ENCODE results near the gene EIPR1. TPM values are rescaled to one million over a fixed set of nuclear protein-coding genes. Genes with fewer than 3 reads are reported as not detected.
"Not testable (repeated sequence)": the region's sequence is repeated elsewhere in the genome, so short reads cannot be mapped to it uniquely, and the experiment has no call there.

The EIPR1 gene
- total RNA-seq, 1 experiment from 2014 or later: 22.8 TPM

DNA sequence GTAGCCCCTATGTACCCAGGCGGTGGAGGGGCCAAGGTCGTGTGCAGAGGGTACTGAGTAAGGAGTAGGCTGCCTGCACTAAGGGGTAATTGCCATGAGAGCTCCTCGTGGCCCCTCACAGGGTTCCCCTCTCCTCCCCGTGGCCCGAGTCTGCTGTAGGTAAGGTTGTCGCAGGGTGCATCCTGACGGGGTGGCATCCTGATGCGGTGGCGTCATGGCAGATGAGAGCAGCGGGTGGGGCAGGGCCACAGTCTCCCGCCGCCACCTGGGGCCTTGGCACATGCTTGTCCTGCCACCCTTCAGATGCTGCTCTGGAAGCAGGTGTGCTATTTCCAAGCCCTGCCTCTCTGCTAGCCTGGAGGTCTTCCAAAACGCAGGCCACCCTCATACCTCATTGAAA lies 89.7 kb downstream of the EIPR1 start (continued):
- TF ChIP-seq, protein P1, sequence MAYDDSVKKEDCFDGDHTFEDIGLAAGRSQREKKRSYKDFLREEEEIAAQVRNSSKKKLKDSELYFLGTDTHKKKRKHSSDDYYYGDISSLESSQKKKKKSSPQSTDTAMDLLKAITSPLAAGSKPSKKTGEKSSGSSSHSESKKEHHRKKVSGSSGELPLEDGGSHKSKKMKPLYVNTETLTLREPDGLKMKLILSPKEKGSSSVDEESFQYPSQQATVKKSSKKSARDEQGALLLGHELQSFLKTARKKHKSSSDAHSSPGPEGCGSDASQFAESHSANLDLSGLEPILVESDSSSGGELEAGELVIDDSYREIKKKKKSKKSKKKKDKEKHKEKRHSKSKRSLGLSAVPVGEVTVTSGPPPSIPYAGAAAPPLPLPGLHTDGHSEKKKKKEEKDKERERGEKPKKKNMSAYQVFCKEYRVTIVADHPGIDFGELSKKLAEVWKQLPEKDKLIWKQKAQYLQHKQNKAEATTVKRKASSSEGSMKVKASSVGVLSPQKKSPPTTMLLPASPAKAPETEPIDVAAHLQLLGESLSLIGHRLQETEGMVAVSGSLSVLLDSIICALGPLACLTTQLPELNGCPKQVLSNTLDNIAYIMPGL (CRISPR knock-in tag; IDR thresholded peaks at IDR 0.05): no peak
- TF ChIP-seq CREB1 (CRISPR knock-in tag; IDR thresholded peaks at IDR 0.05): no peak

DNA sequence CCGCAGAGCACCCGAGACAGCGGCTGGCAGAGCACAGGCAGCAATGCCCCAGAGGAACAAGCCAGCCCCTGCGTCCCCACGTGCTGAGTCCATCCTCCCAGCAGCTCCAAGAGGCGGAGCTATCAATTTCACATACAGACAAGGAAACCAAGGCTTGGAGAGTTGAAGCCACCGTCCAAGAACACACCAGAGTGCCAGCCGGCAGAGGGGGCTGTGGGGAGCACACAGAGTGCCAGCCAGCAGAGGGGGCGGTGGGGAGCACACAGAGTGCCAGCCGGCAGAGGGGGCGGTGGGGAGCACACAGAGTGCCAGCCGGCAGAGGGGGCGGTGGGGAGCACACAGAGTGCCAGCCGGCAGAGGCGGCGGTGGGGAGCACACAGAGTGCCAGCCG lies 91.0 kb downstream of the EIPR1 start:
- H3K27me3 Mint-ChIP-seq (ENCODE audit: low read depth); H3K36me3 Mint-ChIP-seq; H3K4me1 Mint-ChIP-seq; POLR2A ChIA-PET; DNase-seq (ENCODE audit: low spot score); H3K9me3 Mint-ChIP-seq; H3K27ac Mint-ChIP-seq; H3K4me3 Mint-ChIP-seq: not testable (repeated sequence)
- CTCF ChIA-PET: interaction anchor here (0.7 to 1.5 kb wide), 4 partner anchors 12 to 285 kb away, joined by 3 to 6 read pairs (median 4); no protein-coding TSS in a partner anchor
- peak; percentile 32; the same call in 1 of the 2 replicates for ATAC-seq

DNA sequence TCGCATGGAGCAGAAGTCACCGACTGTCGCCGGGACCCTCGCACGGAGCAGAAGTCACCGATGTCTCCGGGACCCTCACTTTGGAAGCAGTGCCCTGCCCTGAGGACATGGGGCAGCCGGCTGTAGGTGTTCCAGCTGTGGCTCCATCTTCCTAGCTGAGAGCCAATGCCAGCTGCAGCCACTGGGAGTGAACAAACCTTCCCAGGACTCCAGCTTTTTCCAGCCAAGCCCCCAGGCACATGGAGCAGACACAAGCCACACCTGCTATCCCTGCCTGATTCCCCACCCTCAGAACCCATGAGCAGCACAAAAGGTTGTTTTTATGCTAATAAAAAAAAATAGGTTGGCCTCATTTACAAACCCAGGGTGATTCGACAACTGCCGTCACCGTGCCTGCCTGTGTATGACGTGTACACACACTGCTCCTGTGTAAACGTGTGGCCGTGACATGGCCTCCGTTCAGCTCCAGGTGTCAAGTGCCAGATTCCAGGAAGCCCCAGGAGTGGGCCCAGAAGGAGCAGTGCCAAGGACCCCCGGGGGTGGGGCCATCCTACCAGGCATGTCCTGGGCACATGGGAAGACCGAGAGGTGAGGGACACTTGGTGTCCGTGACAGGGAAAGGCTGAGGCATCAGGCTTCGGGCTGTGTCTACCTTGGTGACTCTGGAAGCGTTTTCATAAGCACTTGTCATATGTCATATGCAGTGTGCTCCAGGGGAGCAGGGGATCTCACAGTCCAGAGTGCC lies 91.5 kb downstream of the EIPR1 start:
- POLR2A ChIA-PET: no interaction called here

DNA sequence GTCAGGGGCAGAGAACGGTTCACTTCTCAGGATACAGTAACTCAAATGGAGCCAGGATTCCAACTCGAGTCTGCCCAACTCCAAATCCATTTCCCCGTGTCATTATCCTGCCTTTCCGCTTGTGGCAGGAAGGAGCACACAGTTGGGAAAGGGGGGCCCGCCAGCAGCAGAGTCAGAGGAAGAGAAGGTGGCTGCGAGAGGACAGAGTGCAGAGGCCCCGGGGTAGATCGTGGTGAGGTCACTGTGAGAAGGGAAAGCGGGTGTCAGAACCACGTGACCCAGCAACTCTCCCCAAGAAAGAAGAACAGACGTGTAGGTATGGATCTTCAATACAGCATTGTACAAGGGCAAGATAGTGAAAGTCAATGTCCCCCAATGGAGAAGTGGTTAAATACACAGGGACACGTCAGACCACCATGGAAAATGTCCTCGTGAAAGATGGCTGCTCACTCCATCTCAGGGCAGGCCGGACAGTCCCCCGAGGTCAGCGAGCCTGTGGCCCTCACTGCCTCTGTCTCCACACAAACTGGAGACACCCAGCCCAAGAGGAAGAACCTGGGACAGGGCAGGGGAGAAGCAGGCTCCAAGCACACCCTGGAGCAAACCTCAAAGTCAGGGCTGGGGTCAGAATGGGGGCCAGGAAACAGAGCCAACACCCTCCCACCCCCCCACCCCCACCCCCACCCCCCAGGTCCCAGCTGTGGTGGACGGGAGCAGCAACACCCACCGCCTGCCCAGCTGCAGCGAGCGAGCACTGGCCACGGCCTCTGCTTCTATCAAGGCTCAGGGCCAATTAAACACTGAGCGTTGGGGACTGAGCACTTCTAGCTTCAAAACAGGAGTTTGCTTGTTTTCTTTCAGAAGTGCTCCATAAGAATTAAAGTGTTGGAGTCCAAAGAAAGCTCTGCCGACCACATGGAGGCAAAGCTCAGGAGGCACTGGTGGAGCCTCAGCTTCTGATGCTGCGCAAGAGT lies 92.7 kb downstream of the EIPR1 start:
- Mint-ChIP-seq H3K36me3 (peaks cover 9% of the 10 kb centered on the region; the same call in 1 of the 2 replicates), H3K27ac (peak overlapping the region; percentile 28), H3K4me1 (no peaks in the 10 kb centered on the region; the same call in 1 of the 2 replicates), H3K9me3 (peaks cover 9% of the 10 kb centered on the region), H3K4me3 (no peak overlapping the region), H3K27me3 (ENCODE audit: low read depth) (no peaks in the 10 kb centered on the region)
- ChIA-PET CTCF (no interaction called here), POLR2A (no interaction called here)
- no peak for DNase-seq (ENCODE audit: low spot score)
- ATAC-seq: no peak
- TF ChIP-seq, protein P2, sequence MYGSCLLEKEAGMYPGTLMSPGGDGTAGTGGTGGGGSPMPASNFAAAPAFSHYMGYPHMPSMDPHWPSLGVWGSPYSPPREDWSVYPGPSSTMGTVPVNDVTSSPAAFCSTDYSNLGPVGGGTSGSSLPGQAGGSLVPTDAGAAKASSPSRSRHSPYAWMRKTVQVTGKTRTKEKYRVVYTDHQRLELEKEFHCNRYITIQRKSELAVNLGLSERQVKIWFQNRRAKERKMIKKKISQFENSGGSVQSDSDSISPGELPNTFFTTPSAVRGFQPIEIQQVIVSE (CRISPR knock-in tag; IDR thresholded peaks at IDR 0.05; ENCODE audit: borderline replicate concordance): no peak
- TF ChIP-seq ZBTB21 (CRISPR knock-in tag; IDR thresholded peaks at IDR 0.05; ENCODE audit: borderline replicate concordance) (no peak), FOXK1 (CRISPR knock-in tag; IDR thresholded peaks at IDR 0.05) (no peak), HMGA2 (CRISPR knock-in tag; IDR thresholded peaks at IDR 0.05) (no peak), JAZF1 (CRISPR knock-in tag; IDR thresholded peaks at IDR 0.05) (no peak), GRHL2 (CRISPR knock-in tag; IDR thresholded peaks at IDR 0.05; ENCODE audit: insufficient replicate concordance, severe bottlenecking) (no peak), ZNF263 (CRISPR knock-in tag; IDR thresholded peaks at IDR 0.05; ENCODE audit: low read depth) (no peak)
- TF ChIP-seq, protein P3, sequence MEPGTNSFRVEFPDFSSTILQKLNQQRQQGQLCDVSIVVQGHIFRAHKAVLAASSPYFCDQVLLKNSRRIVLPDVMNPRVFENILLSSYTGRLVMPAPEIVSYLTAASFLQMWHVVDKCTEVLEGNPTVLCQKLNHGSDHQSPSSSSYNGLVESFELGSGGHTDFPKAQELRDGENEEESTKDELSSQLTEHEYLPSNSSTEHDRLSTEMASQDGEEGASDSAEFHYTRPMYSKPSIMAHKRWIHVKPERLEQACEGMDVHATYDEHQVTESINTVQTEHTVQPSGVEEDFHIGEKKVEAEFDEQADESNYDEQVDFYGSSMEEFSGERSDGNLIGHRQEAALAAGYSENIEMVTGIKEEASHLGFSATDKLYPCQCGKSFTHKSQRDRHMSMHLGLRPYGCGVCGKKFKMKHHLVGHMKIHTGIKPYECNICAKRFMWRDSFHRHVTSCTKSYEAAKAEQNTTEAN (CRISPR knock-in tag; IDR thresholded peaks at IDR 0.05): no peak
- TF ChIP-seq, protein P4, sequence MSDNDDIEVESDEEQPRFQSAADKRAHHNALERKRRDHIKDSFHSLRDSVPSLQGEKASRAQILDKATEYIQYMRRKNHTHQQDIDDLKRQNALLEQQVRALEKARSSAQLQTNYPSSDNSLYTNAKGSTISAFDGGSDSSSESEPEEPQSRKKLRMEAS (CRISPR knock-in tag; IDR thresholded peaks at IDR 0.05): no peak

More for the DNA sequence above, 91.5 kb downstream of the EIPR1 start:
- CTCF ChIA-PET: interaction anchor here (1.2 kb wide), 1 partner anchor 88 kb away, joined by 4 read pairs; no protein-coding TSS in a partner anchor
- TF ChIP-seq, protein P4 (CRISPR knock-in tag; IDR thresholded peaks at IDR 0.05): no peak
- TF ChIP-seq, protein P5, sequence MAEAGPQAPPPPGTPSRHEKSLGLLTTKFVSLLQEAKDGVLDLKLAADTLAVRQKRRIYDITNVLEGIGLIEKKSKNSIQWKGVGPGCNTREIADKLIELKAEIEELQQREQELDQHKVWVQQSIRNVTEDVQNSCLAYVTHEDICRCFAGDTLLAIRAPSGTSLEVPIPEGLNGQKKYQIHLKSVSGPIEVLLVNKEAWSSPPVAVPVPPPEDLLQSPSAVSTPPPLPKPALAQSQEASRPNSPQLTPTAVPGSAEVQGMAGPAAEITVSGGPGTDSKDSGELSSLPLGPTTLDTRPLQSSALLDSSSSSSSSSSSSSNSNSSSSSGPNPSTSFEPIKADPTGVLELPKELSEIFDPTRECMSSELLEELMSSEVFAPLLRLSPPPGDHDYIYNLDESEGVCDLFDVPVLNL (CRISPR knock-in tag; IDR thresholded peaks at IDR 0.05; ENCODE audit: borderline replicate concordance, low read depth): no peak
- TF ChIP-seq IRF2 (CRISPR knock-in tag; IDR thresholded peaks at IDR 0.05; ENCODE audit: borderline replicate concordance, low read depth) (no peak), ELF4 (CRISPR knock-in tag; IDR thresholded peaks at IDR 0.05; ENCODE audit: low read depth) (no peak), FOXJ3 (CRISPR knock-in tag; IDR thresholded peaks at IDR 0.05; ENCODE audit: borderline replicate concordance) (no peak), ZNF232 (CRISPR knock-in tag; IDR thresholded peaks at IDR 0.05) (no peak), NFE2L1 (CRISPR knock-in tag; IDR thresholded peaks at IDR 0.05) (no peak), ZNF396 (CRISPR knock-in tag; IDR thresholded peaks at IDR 0.05; ENCODE audit: borderline replicate concordance) (no peak), NFYB (CRISPR knock-in tag; conservative IDR thresholded peaks at IDR 0.05; ENCODE audit: low read depth) (no peak), ZNF671 (CRISPR knock-in tag; IDR thresholded peaks at IDR 0.05) (no peak)
- TF ChIP-seq, protein P6, sequence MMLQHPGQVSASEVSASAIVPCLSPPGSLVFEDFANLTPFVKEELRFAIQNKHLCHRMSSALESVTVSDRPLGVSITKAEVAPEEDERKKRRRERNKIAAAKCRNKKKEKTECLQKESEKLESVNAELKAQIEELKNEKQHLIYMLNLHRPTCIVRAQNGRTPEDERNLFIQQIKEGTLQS (CRISPR knock-in tag; conservative IDR thresholded peaks at IDR 0.05): no peak
- TF ChIP-seq, protein P1 (CRISPR knock-in tag; IDR thresholded peaks at IDR 0.05): no peak
- Mint-ChIP-seq H3K27ac (no peak overlapping the region), H3K4me1 (peaks cover 2% of the 10 kb centered on the region; the same call in 1 of the 2 replicates), H3K27me3 (ENCODE audit: low read depth) (no peaks in the 10 kb centered on the region), H3K4me3 (no peak overlapping the region), H3K36me3 (peaks cover 8% of the 10 kb centered on the region; the same call in 1 of the 2 replicates), H3K9me3 (peaks cover 9% of the 10 kb centered on the region)
- ATAC-seq: 0 out of 2 replicates have a peak, but pooled peaks have one; percentile 33
- DNase-seq (ENCODE audit: low spot score): no peak
